ENCODE data around the gene BRAP.
"Not testable (repeated sequence)": the region's sequence is repeated elsewhere in the genome, so short reads cannot be mapped to it uniquely, and the experiment has no call there.

Gene BRAP

GRCh38 chr12:111628505-111629260 is 57.1 kb downstream of the BRAP start:
- CTCF ChIA-PET: no interaction called here
- no peak for DNase-seq (ENCODE audit: low read depth, low spot score)
- H3K4me3 ChIP-seq (ENCODE audit: low read depth, low read length): no peak overlapping the region
- TF ChIP-seq CTCF (IDR thresholded peaks at IDR 0.05; ENCODE audit: insufficient read depth, low read length, missing control alignments): no peak
- POLR2A ChIA-PET: no interaction called here

DNA sequence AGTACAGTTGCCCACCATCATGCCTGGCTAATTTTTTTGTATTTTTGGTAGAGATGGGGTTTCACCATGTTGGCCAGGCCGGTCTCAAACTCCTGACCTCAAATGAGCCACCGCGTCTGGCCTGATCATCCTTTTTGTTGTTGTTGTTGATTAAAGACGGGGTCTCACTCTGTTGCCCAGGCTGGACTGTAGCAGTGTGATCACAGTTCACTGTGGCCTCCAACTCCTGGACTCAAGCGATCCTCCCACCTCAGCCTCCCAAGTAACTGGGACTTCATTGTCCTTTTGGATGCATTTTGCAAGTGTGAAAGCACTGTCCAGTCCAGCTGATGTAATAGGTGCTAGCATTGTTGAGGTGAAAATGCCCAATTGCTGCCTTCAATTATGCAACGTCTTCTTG is 59.5 kb downstream of the BRAP start:
- CTCF ChIA-PET: no interaction called here

DNA sequence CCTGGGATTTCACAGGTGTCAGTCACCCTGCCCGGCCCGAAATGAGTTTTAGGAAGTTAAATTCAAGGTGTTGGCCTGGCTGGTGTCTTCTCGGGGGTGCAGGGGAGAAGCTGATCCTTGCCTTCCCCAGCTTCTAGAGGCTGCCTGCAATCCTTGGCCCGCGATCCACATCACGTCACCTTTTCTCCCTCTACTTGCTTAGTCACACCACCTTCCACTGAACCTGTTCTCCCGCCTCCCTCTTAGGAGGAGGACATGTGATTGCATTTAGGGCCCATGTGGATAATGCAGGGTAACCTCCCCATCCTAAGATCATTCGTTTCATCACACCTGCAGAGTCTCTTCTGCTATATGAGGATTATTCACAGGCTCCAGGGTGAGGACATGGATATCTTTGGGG is 61.2 kb downstream of the BRAP start:
- TF ChIP-seq CTCF (IDR thresholded peaks at IDR 0.05; ENCODE audit: insufficient read depth, low read length, missing control alignments): no peak
- POLR2A ChIA-PET: no interaction called here
- CTCF ChIA-PET: no interaction called here
- H3K4me3 ChIP-seq (ENCODE audit: low read depth, low read length): no peak overlapping the region
- DNase-seq (ENCODE audit: low read depth, low spot score): no peak

More for the DNA sequence above, 59.5 kb downstream of the BRAP start:
- DNase-seq (ENCODE audit: low read depth, low spot score): no peak
- no peak for TF ChIP-seq CTCF (IDR thresholded peaks at IDR 0.05; ENCODE audit: insufficient read depth, low read length, missing control alignments)
- no peak overlapping the region for H3K4me3 ChIP-seq (ENCODE audit: low read depth, low read length)
- POLR2A ChIA-PET: no interaction called here

DNA sequence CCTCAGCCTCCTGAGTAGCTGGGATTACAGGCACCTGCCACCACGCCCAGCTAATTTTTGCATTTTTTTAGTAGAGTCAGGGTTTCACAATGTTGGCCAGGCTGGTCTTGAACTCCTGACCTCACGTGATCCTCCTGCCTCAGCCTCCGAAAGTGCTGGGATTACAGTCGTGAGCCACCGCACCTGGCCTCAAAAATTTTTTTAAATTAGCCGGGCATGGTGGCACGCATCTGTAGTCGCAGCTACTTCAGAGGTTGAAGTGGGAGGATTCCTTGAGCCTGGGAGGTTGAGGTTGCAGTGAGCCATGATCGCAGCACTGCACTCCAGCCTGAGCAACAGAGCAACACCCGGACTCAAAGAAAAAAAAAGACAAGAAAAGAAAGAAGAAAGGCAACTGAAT is 67.9 kb downstream of the BRAP start:
- DNase-seq (ENCODE audit: low read depth, low spot score); POLR2A ChIA-PET; CTCF ChIA-PET; H3K4me3 ChIP-seq (ENCODE audit: low read depth, low read length): not testable (repeated sequence)

DNA sequence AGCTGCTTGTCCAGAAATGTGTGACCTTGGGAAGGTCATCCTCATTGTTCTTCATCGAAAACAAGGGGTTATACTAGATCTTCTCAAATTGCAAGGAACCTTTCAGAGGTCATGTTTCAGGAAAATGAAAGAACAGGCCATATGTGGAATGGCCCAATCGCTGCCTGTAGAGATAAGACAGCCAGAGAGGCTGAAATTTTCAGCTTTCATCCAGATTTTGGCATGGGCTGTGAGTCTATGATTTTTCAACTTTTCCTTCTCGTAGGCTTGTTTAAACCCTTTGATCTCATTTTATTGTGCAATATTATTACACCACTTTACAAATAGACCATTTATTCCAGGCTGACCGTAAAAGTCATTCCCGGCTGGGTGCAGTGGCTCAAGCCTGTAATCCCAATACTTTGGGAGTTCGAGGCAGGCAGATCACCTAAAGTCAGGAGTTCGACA is 69.6 kb downstream of the BRAP start:
- CTCF ChIA-PET: no interaction called here

DNA sequence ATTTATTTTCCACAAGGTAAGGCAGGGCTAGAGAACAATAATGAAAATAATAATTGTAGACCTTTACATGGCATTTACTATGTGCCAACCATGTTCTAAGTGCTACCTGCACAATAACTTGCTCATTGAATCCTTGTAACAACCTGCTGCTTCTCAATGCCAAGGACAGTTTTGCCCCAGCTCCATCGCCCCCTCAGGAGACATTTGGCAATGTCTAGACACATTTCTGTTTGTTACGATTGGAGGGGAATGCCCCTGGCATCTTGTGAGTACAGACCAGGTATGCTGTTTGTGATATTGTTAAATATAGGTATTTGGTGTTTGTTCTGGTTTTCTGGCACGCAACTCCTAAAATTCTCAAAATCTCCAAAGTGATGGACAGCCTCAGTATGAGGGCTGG is 78.5 kb downstream of the BRAP start:
- no peak for TF ChIP-seq CTCF (IDR thresholded peaks at IDR 0.05; ENCODE audit: insufficient read depth, low read length, missing control alignments)
- DNase-seq (ENCODE audit: low read depth, low spot score): no peak
- CTCF ChIA-PET: no interaction called here
- POLR2A ChIA-PET: no interaction called here
- H3K4me3 ChIP-seq (ENCODE audit: low read depth, low read length): no peak overlapping the region

More for the DNA sequence above, 69.6 kb downstream of the BRAP start:
- no peak for TF ChIP-seq CTCF (IDR thresholded peaks at IDR 0.05; ENCODE audit: insufficient read depth, low read length, missing control alignments)
- DNase-seq (ENCODE audit: low read depth, low spot score): no peak
- POLR2A ChIA-PET: no interaction called here
- H3K4me3 ChIP-seq (ENCODE audit: low read depth, low read length): no peak overlapping the region

DNA sequence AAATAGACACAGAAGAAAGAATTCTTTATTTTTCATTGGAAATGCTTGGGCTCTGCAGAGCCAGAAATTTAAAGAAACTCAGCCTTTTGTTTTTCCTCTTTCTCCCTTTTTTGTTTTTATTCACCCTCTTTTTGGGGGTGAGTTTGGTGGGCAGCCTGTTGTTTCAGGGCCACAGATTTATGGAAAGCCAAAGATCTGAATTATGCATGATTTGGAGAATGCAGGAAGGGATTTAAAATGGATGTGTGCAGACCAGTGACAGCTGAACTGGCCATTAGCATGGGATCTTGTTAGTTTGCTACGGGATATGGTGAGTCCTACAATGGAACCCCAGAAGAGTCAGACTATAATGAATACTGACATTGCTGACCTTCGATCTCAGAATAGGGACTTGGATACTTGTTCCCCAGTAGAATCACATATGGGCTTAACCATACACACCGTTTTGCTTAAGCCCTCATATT is 79.0 kb downstream of the BRAP start:
- CTCF ChIA-PET: no interaction called here

More for the DNA sequence above, 79.0 kb downstream of the BRAP start:
- H3K4me3 ChIP-seq (ENCODE audit: low read depth, low read length): no peak overlapping the region
- no peak for DNase-seq (ENCODE audit: low read depth, low spot score)
- no peak for TF ChIP-seq CTCF (IDR thresholded peaks at IDR 0.05; ENCODE audit: insufficient read depth, low read length, missing control alignments)
- POLR2A ChIA-PET: interaction anchor here (0.5 kb wide), 1 partner anchor 50 kb away, joined by 3 read pairs; no protein-coding TSS in a partner anchor

Data from AG04449 (cell line).